ENCODE measurements around the gene ZC3H8. TPM values are rescaled to one million over a fixed set of nuclear protein-coding genes. Genes with fewer than 3 reads are reported as not detected.

The ZC3H8 gene
- total RNA-seq, 1 donor from 2014 or later: 7.5 TPM

DNA sequence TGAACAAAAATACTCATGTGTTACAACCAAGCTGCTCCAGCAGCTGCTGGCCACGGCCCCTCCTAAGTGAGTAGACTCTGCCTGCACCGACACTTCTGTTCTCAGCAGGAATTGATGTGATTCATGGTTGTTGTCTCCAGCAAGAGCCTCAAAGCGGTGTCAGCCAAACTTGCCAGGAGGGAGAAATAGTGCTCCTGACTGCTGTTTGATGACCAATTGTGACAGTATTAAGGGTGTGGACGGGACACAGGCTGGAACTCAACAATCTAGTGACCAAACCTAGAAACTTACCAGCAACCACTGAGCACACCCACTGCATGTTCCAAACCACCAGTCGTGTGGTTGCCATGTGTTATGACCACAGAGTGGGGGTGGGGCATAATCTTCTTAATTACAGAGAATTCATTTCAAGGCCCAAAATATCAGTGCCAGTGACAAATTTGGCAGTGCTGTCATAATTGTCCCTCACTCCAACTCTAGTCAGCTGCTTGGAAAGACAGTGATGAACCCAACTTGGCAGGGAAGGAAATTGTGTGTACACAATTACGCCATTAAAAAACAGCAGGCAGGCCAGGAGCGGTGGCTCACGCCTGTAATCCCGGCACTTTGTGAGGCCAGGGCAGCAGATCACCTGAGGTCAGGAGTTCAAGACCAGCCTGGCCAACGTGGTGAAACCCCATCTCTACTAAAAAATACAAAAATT lies 86.3 kb downstream of the ZC3H8 start:
- Mint-ChIP-seq H3K27ac (ENCODE audit: unreplicated experiment) (no peak overlapping the region), H3K4me1 (ENCODE audit: low read depth, unreplicated experiment) (peaks cover 2% of the 10 kb centered on the region), H3K9me3 (ENCODE audit: unreplicated experiment) (no peaks in the 10 kb centered on the region), H3K27me3 (ENCODE audit: low read depth, unreplicated experiment) (peaks cover 17% of the 10 kb centered on the region), H3K36me3 (ENCODE audit: low read depth, unreplicated experiment) (no peaks in the 10 kb centered on the region), H3K4me3 (ENCODE audit: unreplicated experiment) (no peak overlapping the region)
- H3K27me3 ChIP-seq (ENCODE audit: insufficient read depth, low read length): peaks cover 2% of the 10 kb centered on the region
- FAIRE-seq (no peak), DNase-seq (ENCODE audit: low read depth) (no peak)
- H3K9ac ChIP-seq (ENCODE audit: low read length): no peak overlapping the region
- H4K20me1 ChIP-seq (ENCODE audit: insufficient read depth, low read length): no peaks in the 10 kb centered on the region
- no peak overlapping the region for H2AFZ ChIP-seq (ENCODE audit: low read depth, low read length)
- TF ChIP-seq, protein P1, sequence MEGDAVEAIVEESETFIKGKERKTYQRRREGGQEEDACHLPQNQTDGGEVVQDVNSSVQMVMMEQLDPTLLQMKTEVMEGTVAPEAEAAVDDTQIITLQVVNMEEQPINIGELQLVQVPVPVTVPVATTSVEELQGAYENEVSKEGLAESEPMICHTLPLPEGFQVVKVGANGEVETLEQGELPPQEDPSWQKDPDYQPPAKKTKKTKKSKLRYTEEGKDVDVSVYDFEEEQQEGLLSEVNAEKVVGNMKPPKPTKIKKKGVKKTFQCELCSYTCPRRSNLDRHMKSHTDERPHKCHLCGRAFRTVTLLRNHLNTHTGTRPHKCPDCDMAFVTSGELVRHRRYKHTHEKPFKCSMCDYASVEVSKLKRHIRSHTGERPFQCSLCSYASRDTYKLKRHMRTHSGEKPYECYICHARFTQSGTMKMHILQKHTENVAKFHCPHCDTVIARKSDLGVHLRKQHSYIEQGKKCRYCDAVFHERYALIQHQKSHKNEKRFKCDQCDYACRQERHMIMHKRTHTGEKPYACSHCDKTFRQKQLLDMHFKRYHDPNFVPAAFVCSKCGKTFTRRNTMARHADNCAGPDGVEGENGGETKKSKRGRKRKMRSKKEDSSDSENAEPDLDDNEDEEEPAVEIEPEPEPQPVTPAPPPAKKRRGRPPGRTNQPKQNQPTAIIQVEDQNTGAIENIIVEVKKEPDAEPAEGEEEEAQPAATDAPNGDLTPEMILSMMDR (IDR thresholded peaks at IDR 0.05; ENCODE audit: insufficient read depth, low read depth, low read length): no peak
- no peak for TF ChIP-seq EZH2 (IDR thresholded peaks at IDR 0.05; ENCODE audit: insufficient read depth, low read length)
- no peaks in the 10 kb centered on the region for H3K4me1 ChIP-seq (ENCODE audit: insufficient read depth, low read length)
- no peaks in the 10 kb centered on the region for H3K9me3 ChIP-seq (ENCODE audit: insufficient read depth, low read depth, low read length)
- H3K4me3 ChIP-seq (ENCODE audit: insufficient read depth, low read depth, low read length): no peak overlapping the region
- no peaks in the 10 kb centered on the region for H3K36me3 ChIP-seq (ENCODE audit: insufficient read depth, low read length)
- no peaks in the 10 kb centered on the region for H3K79me2 ChIP-seq (ENCODE audit: insufficient read depth, low read length)
- no peak overlapping the region for H3K4me2 ChIP-seq (ENCODE audit: low read length)
- H3K27ac ChIP-seq (ENCODE audit: low read depth, low read length): no peak overlapping the region

- no peaks in the 10 kb centered on the region for H3K36me3 Mint-ChIP-seq (ENCODE audit: low read depth, unreplicated experiment)
- Histone ChIP-seq H3K4me2 (ENCODE audit: low read length) (no peak overlapping the region), H3K79me2 (ENCODE audit: insufficient read depth, low read length) (no peaks in the 10 kb centered on the region), H3K4me1 (ENCODE audit: insufficient read depth, low read length) (no peaks in the 10 kb centered on the region), H3K36me3 (ENCODE audit: insufficient read depth, low read length) (no peaks in the 10 kb centered on the region), H3K9me3 (ENCODE audit: insufficient read depth, low read depth, low read length) (no peaks in the 10 kb centered on the region), H3K9ac (ENCODE audit: low read length) (no peak overlapping the region), H2AFZ (ENCODE audit: low read depth, low read length) (no peak overlapping the region), H3K4me3 (ENCODE audit: insufficient read depth, low read depth, low read length) (no peak overlapping the region), H3K27ac (ENCODE audit: low read depth, low read length) (no peak overlapping the region), H3K27me3 (ENCODE audit: insufficient read depth, low read length) (peaks cover 2% of the 10 kb centered on the region), H4K20me1 (ENCODE audit: insufficient read depth, low read length) (no peaks in the 10 kb centered on the region)
- peaks cover 5% of the 10 kb centered on the region for H3K4me1 Mint-ChIP-seq (ENCODE audit: low read depth, unreplicated experiment)
- DNase-seq (ENCODE audit: low read depth) (no peak), FAIRE-seq (no peak)
- TF ChIP-seq, protein P1 (IDR thresholded peaks at IDR 0.05; ENCODE audit: insufficient read depth, low read depth, low read length): no peak
- no peak for TF ChIP-seq EZH2 (IDR thresholded peaks at IDR 0.05; ENCODE audit: insufficient read depth, low read length)
- no peak overlapping the region for H3K27ac Mint-ChIP-seq (ENCODE audit: unreplicated experiment)
- H3K27me3 Mint-ChIP-seq (ENCODE audit: low read depth, unreplicated experiment): peaks cover 14% of the 10 kb centered on the region
- H3K9me3 Mint-ChIP-seq (ENCODE audit: unreplicated experiment): no peaks in the 10 kb centered on the region
- no peak overlapping the region for H3K4me3 Mint-ChIP-seq (ENCODE audit: unreplicated experiment)
These were observed 87.9 kb downstream of the ZC3H8 start for GRCh38 chr2:112166806-112167499.

GRCh38 chr2:112165296-112165695 lies 89.5 kb downstream of the ZC3H8 start:
- Histone ChIP-seq H3K36me3 (ENCODE audit: insufficient read depth, low read length) (no peaks in the 10 kb centered on the region), H3K4me3 (ENCODE audit: insufficient read depth, low read depth, low read length) (no peak overlapping the region), H3K27me3 (ENCODE audit: insufficient read depth, low read length) (peaks cover 2% of the 10 kb centered on the region), H2AFZ (ENCODE audit: low read depth, low read length) (no peak overlapping the region), H3K9me3 (ENCODE audit: insufficient read depth, low read depth, low read length) (no peaks in the 10 kb centered on the region), H3K79me2 (ENCODE audit: insufficient read depth, low read length) (no peaks in the 10 kb centered on the region), H3K4me1 (ENCODE audit: insufficient read depth, low read length) (no peaks in the 10 kb centered on the region), H3K27ac (ENCODE audit: low read depth, low read length) (no peak overlapping the region), H4K20me1 (ENCODE audit: insufficient read depth, low read length) (no peaks in the 10 kb centered on the region), H3K4me2 (ENCODE audit: low read length) (no peak overlapping the region), H3K9ac (ENCODE audit: low read length) (no peak overlapping the region)
- Mint-ChIP-seq H3K4me3 (ENCODE audit: unreplicated experiment) (no peak overlapping the region), H3K27ac (ENCODE audit: unreplicated experiment) (no peak overlapping the region), H3K27me3 (ENCODE audit: low read depth, unreplicated experiment) (peaks cover 8% of the 10 kb centered on the region), H3K9me3 (ENCODE audit: unreplicated experiment) (peaks cover under 1% of the 10 kb centered on the region), H3K4me1 (ENCODE audit: low read depth, unreplicated experiment) (peaks cover 5% of the 10 kb centered on the region), H3K36me3 (ENCODE audit: low read depth, unreplicated experiment) (no peaks in the 10 kb centered on the region)
- FAIRE-seq: no peak
- no peak for DNase-seq (ENCODE audit: low read depth)
- TF ChIP-seq EZH2 (IDR thresholded peaks at IDR 0.05; ENCODE audit: insufficient read depth, low read length): no peak
- TF ChIP-seq, protein P1 (IDR thresholded peaks at IDR 0.05; ENCODE audit: insufficient read depth, low read depth, low read length): no peak

All from astrocyte (in vitro differentiated cells and primary cell).